Adipose tissue (tissue), 3 donors: ENCODE data around the gene VSIR. TPM values are rescaled to one million over a fixed set of nuclear protein-coding genes. Genes with fewer than 3 reads are reported as not detected.

ENCODE experiments used
- H3K27ac ChIP-seq: one replicate; pipeline ENCODE4 v1.5.1; 2013; ENCODE audit warnings: low read depth, low read length
- WGBS, 3 donors: extraction: QIAGEN DNeasy Blood & Tissue Kit; methylation state at CpG; one replicate each; pipeline ENCODE4 v1.1.7; 2013; 5-methylcytosine and 5-hydroxymethylcytosine counted together
- polyA plus RNA-seq, 3 donors: library from polyadenylated mRNA; stranded (reverse); fragments of 200-250 nt; gene quantifications; one replicate each; pipeline ENCODE4 v1.2.3, GENCODE V29; 2013
- donor health status: healthy with polysubstance abuse.
- donor health status: Bipolar disorder and iron deficiency.
- donor health status: healthy.

VSIR gene
- polyA plus RNA-seq, 3 donors, result 18.7 to 87.3 (median 40.3) TPM

- 90 to 94% (median 92%) methylated on average over 25 of the region's 25 CpGs for WGBS, 3 donors
- H3K27ac ChIP-seq, result no peak overlapping the region
Observed at GRCh38 chr10:71809628-71810027, 36.3 kb upstream of the VSIR start.

DNA sequence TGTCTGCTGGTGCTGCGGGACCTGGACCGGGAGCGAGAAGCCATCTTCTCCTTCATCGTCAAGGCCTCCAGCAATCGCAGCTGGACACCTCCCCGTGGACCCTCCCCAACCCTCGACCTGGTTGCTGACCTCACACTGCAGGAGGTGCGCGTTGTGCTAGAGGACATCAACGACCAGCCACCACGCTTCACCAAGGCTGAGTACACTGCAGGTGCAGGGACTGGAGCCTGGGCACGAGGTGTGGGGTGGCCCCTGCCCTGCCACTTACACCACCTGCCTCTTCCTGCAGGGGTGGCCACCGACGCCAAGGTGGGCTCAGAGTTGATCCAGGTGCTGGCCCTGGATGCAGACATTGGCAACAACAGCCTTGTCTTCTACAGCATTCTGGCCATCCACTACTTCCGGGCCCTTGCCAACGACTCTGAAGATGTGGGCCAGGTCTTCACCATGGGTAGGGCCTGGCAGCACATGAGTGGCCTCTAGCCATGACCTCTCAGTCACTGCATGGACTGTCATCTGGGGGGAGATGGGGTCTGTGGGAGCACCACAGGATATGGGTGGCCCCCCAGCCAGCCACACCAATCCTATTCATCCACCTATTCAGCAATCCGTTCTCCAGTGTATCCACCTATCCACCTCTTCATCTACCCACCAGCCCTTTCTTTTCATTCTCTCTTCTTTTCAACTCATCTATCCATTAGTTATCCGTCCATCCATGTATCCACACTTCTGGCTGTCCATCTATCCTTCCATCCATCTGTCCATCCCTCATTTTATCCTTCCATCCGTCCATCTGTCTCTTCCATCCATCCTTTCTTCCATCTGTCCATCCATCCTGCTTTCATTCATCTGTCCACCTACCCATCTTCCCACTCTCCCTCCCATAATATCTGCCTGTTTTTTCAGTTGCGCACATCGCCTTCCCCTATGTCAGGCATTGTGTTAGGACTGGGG lies 34.5 kb upstream of the VSIR start:
- no peak overlapping the region for H3K27ac ChIP-seq
- 86 to 94% (median 93%) methylated on average over 21 of the region's 21 CpGs for WGBS, 3 donors

GRCh38 chr10:71806704-71807556 lies 33.6 kb upstream of the VSIR start:
- WGBS, 3 donors, result 90 to 92% (median 91%) methylated on average over 23 of the region's 23 CpGs

DNA sequence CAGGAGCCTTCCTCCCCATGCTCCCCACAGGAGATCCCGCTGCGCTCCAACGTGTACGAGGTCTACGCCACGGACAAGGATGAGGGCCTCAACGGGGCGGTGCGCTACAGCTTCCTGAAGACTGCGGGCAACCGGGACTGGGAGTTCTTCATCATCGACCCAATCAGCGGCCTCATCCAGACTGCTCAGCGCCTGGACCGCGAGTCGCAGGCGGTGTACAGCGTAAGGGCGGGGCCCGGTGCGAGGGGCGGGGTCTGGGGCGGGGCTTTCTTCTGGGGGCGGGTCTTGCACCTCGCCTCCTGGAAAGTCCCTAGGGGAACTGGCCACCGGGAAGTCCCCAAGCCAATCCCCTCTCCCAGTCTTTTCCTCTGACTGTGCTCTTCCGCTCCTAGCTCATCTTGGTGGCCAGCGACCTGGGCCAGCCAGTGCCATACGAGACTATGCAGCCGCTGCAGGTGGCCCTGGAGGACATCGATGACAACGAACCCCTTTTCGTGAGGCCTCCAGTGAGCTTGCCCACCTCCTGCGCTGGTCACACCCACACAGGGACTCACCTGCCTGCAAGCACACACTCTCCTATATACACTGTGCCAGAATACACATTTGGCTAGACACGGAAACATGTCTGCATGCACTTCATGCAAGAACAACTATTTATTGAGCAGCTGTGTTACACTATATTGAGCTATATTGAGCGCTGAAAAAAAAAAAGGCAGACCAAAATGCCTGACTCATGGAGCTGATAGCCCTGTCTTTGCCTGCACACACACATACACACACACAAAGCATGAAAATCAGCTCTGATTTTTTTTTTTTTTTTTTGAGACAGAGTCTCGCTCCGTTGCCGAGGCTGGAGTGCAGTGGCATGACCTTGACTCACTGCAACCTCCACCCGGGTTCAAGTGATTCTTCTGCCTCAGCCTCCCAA lies 32.7 kb upstream of the VSIR start:
- 38 to 61% (median 47%) methylated on average over 39 to 41 of the region's 41 CpGs for WGBS, 3 donors
- H3K27ac ChIP-seq, result no peak overlapping the region

More at GRCh38 chr10:71806704-71807556, 33.6 kb upstream of the VSIR start:
- no peak overlapping the region for H3K27ac ChIP-seq

DNA sequence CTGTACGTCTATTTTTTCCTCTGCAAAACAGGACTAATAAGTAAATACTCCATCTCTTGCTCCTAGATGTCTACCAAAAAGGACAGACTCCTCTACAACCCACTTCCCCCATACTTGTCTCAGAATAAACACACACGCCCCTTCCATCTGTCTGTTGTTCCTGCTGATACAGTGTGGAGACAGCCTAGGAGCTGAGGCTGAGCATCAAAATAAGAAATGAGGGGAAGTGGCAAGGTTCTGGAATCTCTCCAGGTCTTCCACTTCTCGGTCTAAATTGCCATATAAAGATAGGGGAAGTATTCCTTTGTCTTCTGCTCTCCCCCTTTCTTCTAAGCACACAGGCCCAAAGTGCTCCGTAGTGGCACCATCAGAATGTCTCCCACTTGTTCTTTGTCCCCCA lies 30.8 kb upstream of the VSIR start:
- WGBS, 3 donors, result 31 to 50% (median 38%) methylated on average over 4 of the region's 4 CpGs

DNA sequence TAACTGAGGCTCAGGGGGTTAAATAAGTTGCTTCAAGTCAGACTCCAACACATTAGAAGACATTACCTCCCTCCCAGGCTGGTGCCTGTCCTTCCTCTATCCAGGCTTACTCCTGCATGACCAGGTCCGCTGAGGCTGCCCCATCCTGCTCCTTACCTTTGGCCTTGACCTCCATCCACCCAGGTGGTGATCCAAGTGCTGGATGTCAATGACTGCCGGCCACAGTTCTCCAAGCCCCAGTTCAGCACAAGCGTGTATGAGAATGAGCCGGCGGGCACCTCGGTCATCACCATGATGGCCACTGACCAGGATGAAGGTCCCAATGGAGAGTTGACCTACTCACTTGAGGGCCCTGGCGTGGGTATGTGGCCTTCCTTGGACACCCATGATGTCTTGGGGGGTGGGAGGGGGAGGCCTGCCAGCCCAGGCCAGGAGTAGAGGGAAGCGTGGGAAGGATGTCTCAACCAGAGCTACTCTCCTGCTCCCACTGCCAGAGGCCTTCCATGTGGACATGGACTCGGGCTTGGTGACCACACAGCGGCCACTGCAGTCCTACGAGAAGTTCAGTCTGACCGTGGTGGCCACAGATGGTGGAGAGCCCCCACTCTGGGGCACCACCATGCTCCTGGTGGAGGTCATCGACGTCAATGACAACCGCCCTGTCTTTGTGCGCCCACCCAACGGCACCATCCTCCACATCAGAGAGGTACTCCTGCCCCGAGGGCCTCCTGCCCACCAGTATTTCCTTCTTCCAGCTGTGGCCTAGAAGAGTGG lies 29.6 kb upstream of the VSIR start:
- 88 to 94% (median 89%) methylated on average over 18 of the region's 18 CpGs for WGBS, 3 donors
- H3K27ac ChIP-seq, result no peak overlapping the region

More for the DNA sequence above, 30.8 kb upstream of the VSIR start:
- no peak overlapping the region for H3K27ac ChIP-seq

- WGBS, 3 donors, result 89 to 92% (median 89%) methylated on average over 6 of the region's 6 CpGs
- H3K27ac ChIP-seq, result no peak overlapping the region
Observed at GRCh38 chr10:71802235-71802634, 28.9 kb upstream of the VSIR start.

DNA sequence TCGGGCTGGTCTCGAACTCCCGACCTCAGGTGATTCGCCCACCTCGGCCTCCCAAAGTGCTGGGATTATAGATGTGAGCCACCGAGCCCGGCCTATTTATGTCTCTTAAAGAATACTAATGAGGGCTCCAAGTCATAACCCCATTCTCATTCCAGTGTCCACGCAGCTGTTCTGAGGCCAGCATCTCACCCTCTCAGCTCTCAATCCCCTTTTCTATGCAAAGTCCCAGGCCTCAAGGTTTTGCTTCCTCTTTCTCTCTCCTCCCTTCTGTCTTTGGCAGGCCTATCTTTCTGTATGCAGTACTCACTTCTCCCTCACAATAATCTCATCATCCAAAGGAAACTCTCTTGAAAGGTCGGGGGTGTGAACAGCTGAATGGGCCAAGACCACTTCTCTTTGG lies 28.0 kb upstream of the VSIR start:
- 85 to 86% (median 85%) methylated on average over 9 of the region's 9 CpGs for WGBS, 3 donors
- H3K27ac ChIP-seq, result no peak overlapping the region

- WGBS, 3 donors, result 62 to 76% (median 70%) methylated on average over 3 of the region's 3 CpGs
Observed at GRCh38 chr10:71799608-71800453, 26.5 kb upstream of the VSIR start.

GRCh38 chr10:71799112-71799511 lies 25.8 kb upstream of the VSIR start:
- 73 to 92% (median 84%) methylated on average over 10 of the region's 10 CpGs for WGBS, 3 donors

More at GRCh38 chr10:71799608-71800453, 26.5 kb upstream of the VSIR start:
- no peak overlapping the region for H3K27ac ChIP-seq

DNA sequence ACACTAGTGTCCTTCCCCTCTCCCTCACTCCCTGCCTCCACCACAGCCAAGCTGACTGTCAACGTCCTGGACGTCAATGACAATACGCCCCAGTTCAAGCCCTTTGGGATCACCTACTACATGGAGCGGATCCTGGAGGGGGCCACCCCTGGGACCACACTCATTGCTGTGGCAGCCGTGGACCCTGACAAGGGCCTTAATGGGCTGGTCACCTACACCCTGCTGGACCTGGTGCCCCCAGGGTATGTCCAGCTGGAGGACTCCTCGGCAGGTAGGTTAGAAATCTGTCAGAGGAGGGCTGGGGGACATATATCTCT lies 24.9 kb upstream of the VSIR start:
- no peak overlapping the region for H3K27ac ChIP-seq
- WGBS, 3 donors, result 69 to 82% (median 79%) methylated on average over 6 of the region's 6 CpGs

More at GRCh38 chr10:71799112-71799511, 25.8 kb upstream of the VSIR start:
- H3K27ac ChIP-seq, result no peak overlapping the region

DNA sequence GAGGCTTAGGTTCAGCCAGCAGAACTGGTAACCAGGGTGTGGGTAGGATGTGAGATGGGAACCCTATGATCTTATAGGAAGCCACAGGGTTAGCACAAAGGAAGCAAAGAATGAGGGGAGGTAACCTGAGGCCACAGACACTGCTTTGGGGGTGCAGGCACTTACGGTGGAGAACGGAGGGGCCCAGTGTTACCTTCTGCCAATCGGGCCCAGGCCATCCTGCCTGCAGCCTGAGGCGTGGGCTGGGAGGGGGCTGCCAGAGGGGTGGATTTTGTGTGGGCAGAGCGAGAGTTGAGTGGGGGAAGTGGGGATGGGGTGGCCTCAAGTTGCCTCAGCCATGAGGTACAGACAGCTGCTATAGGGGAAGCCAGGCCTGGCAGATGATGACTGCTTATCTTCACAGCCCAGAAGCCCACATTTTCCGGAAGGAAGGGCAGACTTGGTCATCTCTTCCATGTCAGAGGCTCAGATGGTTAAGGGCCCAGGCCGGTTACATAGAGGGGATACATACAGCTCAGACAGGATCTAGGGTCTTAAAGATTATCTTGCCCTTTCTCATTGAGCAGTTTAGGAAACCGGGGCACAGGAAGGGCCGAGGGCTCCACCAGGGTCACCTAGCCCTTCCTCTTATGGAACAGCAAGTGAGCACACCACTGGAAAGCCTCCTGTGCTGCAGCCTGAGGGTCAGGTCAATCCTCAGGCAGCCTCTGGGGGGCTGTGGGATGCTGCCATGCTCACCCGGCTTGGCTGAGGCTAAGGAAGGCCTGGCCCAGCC lies 24.4 kb upstream of the VSIR start:
- WGBS, 3 donors, result 48 to 80% (median 49%) methylated on average over 9 to 10 of the region's 10 CpGs
- H3K27ac ChIP-seq, result no peak overlapping the region

GRCh38 chr10:71796749-71797405 lies 23.6 kb upstream of the VSIR start:
- no peak overlapping the region for H3K27ac ChIP-seq
- 83 to 87% (median 84%) methylated on average over 7 of the region's 7 CpGs for WGBS, 3 donors

- 31 to 50% (median 39%) methylated on average over 2 of the region's 2 CpGs for WGBS, 3 donors
Observed at GRCh38 chr10:71795248-71795647, 21.9 kb upstream of the VSIR start.

DNA sequence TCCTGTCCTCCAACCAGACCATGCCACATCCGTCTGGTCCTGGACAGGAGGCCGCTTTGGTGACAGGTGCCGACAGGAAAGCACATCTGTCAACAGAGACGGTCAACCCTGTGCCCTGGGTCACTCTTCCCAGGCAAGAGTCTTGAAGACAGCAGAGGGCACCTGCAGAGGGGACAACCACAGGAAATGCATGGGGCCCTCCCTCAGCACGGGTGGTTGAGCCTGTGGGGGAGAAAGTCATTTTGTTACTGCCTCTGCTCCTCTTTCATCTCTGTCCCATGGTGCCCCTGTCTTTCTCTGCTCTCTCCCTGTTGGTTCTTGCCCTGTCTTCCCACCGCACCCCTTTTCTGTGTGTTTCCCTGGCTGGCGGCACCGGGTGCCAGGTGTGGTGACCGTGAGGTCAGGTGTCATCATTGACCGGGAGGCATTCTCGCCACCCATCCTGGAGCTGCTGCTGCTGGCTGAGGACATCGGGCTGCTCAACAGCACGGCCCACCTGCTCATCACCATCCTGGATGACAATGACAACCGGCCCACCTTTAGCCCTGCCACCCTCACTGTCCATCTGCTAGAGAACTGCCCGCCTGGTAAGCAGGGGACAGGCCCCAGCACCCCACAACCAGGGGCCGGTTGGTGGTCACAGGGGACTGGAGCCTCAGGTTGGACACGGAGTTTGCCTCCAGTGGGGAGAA lies 17.6 kb upstream of the VSIR start:
- WGBS, 3 donors, result 72 to 87% (median 85%) methylated on average over 17 of the region's 17 CpGs
- no peak overlapping the region for H3K27ac ChIP-seq

More at GRCh38 chr10:71795248-71795647, 21.9 kb upstream of the VSIR start:
- H3K27ac ChIP-seq, result no peak overlapping the region
